VCaP (cell line): Measurements from ENCODE around the gene SLA2.
"Not testable (repeated sequence)": the region's sequence is repeated elsewhere in the genome, so short reads cannot be mapped to it uniquely, and the experiment has no call there.

Experiments
- H3K27ac ChIP-seq: fragments of 450-650 bp; 2 replicates; pipeline ENCODE4 v1.5.1; 2017
- CTCF ChIP-seq: fragments of 450-650 bp; conservative IDR thresholded peaks from 2 replicates; pipeline ENCODE4 v1.5.1; 2017; ENCODE audit warnings: mild to moderate bottlenecking, moderate library complexity

SLA2 gene

GRCh38 chr20:36645998-36646397 lies at the start of gene SLA2:
SLA2 (minus strand) TSS chr20:36646196; CDS start chr20:36641335, 4,861 bp downstream.
- TF ChIP-seq CTCF = no peak
- no peak within 1 kb of the TSS for H3K27ac ChIP-seq

- not testable (repeated sequence) for H3K27ac ChIP-seq
These were observed 49.5 kb upstream of the SLA2 start for GRCh38 chr20:36695467-36695866.

- no peak for TF ChIP-seq CTCF
These were observed 42.6 kb upstream of the SLA2 start for GRCh38 chr20:36688630-36689029.

GRCh38 chr20:36687850-36688249 lies 41.9 kb upstream of the SLA2 start:
- H3K27ac ChIP-seq = no peak overlapping the region
- no peak for TF ChIP-seq CTCF

More at GRCh38 chr20:36688630-36689029, 42.6 kb upstream of the SLA2 start:
- H3K27ac ChIP-seq = no peak overlapping the region

GRCh38 chr20:36686944-36687343 lies 40.9 kb upstream of the SLA2 start:
- no peak for TF ChIP-seq CTCF
- H3K27ac ChIP-seq = no peak overlapping the region

- no peak overlapping the region for H3K27ac ChIP-seq
- no peak for TF ChIP-seq CTCF
These were observed 40.5 kb upstream of the SLA2 start for GRCh38 chr20:36686504-36686903.

- no peak for TF ChIP-seq CTCF
- H3K27ac ChIP-seq = no peak overlapping the region
These were observed 38.8 kb upstream of the SLA2 start for GRCh38 chr20:36684747-36685146.

- no peak for TF ChIP-seq CTCF
These were observed 36.3 kb upstream of the SLA2 start for GRCh38 chr20:36682311-36682710.

More at GRCh38 chr20:36682311-36682710, 36.3 kb upstream of the SLA2 start:
- no peak overlapping the region for H3K27ac ChIP-seq
